OCI-LY7 (cell line): ENCODE measurements around the gene ZBTB39.

ENCODE experiments used
- EZH2phosphoT487 ChIP-seq: fragments of 200-600 bp; sonication (generic); IDR thresholded peaks from 2 replicates; pipeline ENCODE4 v1.6.1; 2018; ENCODE audit warnings: low read depth, borderline replicate concordance, mild to moderate bottlenecking, mixed run types, antibody characterized with exemption, low read length, moderate library complexity, mixed read lengths
- TF ChIP-seq, protein P1 (sequence below): fragments of 200-600 bp; sonication (generic); conservative IDR thresholded peaks from 2 replicates; pipeline ENCODE4 v1.5.1; 2014; ENCODE audit warnings: mild to moderate bottlenecking, antibody characterized with exemption, low read length, moderate library complexity, mixed read lengths

DNA sequence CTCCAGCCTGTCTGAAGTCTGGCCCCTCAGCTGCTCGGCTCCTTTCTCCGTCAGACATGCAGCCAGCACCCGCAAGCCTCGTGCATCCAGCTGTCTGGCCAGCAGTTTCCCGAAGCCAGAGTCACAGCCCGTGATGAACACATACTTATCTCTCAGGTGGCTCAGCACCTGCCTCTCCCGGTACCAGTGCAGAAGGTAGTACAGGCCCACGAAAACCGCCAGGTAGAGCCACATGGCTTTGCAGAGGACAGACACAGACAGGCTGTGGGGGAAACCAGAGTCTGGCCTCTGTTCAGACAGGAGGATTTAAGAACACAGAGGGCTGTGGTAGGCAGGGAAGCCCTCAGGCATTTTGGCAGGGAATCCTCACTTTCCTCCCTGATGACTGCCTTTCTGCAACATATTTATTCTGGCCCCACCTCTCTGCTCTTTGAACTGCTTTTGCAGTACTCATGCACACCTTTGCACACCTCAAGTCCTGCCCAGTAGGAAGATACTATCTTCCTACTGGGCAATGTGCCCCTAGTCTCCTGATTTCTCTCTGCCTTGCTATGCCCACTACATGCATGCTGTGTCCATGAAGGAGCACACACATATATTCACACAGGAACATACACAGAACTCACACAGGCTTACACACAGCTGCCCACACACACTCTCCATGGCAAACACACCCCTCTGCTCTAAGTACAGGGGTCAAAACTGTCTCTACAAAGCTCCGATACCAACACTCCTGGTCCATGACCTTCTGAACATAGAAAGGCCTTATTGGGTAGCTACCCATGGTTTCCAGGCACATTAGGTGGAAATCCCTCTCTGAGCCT is 48.9 kb downstream of the ZBTB39 start, which contains the start of gene RDH16:
- TF ChIP-seq, protein P1, sequence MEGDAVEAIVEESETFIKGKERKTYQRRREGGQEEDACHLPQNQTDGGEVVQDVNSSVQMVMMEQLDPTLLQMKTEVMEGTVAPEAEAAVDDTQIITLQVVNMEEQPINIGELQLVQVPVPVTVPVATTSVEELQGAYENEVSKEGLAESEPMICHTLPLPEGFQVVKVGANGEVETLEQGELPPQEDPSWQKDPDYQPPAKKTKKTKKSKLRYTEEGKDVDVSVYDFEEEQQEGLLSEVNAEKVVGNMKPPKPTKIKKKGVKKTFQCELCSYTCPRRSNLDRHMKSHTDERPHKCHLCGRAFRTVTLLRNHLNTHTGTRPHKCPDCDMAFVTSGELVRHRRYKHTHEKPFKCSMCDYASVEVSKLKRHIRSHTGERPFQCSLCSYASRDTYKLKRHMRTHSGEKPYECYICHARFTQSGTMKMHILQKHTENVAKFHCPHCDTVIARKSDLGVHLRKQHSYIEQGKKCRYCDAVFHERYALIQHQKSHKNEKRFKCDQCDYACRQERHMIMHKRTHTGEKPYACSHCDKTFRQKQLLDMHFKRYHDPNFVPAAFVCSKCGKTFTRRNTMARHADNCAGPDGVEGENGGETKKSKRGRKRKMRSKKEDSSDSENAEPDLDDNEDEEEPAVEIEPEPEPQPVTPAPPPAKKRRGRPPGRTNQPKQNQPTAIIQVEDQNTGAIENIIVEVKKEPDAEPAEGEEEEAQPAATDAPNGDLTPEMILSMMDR, result no peak
- TF ChIP-seq EZH2phosphoT487, result no peak
